Dermis blood vessel endothelial cell (primary cell): ENCODE results near the gene ATAD3C. TPM values are rescaled to one million over a fixed set of nuclear protein-coding genes. Genes with fewer than 3 reads are reported as not detected.
"Not testable (repeated sequence)": the region's sequence is repeated elsewhere in the genome, so short reads cannot be mapped to it uniquely, and the experiment has no call there.

Experiments
- DNase-seq: peaks from one replicate; pipeline ENCODE4 v3.0.0; 2010
- total RNA-seq: library from RNA; depleted of rRNA; stranded (reverse); fragments of >200 nt; gene quantifications from 2 replicates; pipeline ENCODE4 v1.2.3, GENCODE V29; 2014

Gene ATAD3C
- 0.17 and 1.5 TPM in 2 replicates for total RNA-seq

- DNase-seq: no peak
Measured at GRCh38 chr1:1449099-1449739, at the start of gene ATAD3C. Gene ATAD3C (plus strand): TSS chr1:1449689. CDS start chr1:1450684, 995 bp downstream.

GRCh38 chr1:1399872-1400575 lies 49.5 kb upstream of the ATAD3C start:
- peak; percentile 43 for DNase-seq

GRCh38 chr1:1400576-1401456 lies 48.7 kb upstream of the ATAD3C start:
- DNase-seq: no peak

GRCh38 chr1:1401457-1402010 lies 48.0 kb upstream of the ATAD3C start:
- DNase-seq: no peak

GRCh38 chr1:1402072-1402900 lies 47.2 kb upstream of the ATAD3C start:
- peak; percentile 84 for DNase-seq

- not testable (repeated sequence) for DNase-seq
Measured at GRCh38 chr1:1402901-1403392, 46.5 kb upstream of the ATAD3C start.

- no peak for DNase-seq
Measured at GRCh38 chr1:1403653-1404052, 45.8 kb upstream of the ATAD3C start.

GRCh38 chr1:1406101-1406820 lies 43.2 kb upstream of the ATAD3C start:
- DNase-seq: no peak

GRCh38 chr1:1406821-1407635 lies 42.5 kb upstream of the ATAD3C start, which contains the start of gene MRPL20:
Gene MRPL20 (minus strand): TSS chr1:1407293. CDS start chr1:1407217, 76 bp downstream.
- DNase-seq: peak; percentile 93

GRCh38 chr1:1407636-1408318 lies 41.7 kb upstream of the ATAD3C start:
- peak; percentile 75 for DNase-seq

- not testable (repeated sequence) for DNase-seq
Measured at GRCh38 chr1:1410238-1410637, 39.3 kb upstream of the ATAD3C start.

GRCh38 chr1:1411626-1412025 lies 37.9 kb upstream of the ATAD3C start:
- no peak for DNase-seq

GRCh38 chr1:1412311-1412902 lies 37.1 kb upstream of the ATAD3C start:
- DNase-seq: not testable (repeated sequence)

GRCh38 chr1:1415751-1416150 lies 33.7 kb upstream of the ATAD3C start:
- DNase-seq: no peak

GRCh38 chr1:1417396-1417795 lies 32.1 kb upstream of the ATAD3C start:
- DNase-seq: not testable (repeated sequence)

- DNase-seq: not testable (repeated sequence)
Measured at GRCh38 chr1:1417825-1418463, 31.5 kb upstream of the ATAD3C start.

GRCh38 chr1:1418464-1419362 lies 30.8 kb upstream of the ATAD3C start:
- no peak for DNase-seq
